HUES48 (cell line): ENCODE measurements around the gene SYT6.

Experiments used
- H3K27ac ChIP-seq: one replicate; pipeline ENCODE4 v1.7.0; 2013; ENCODE audit warnings: low read depth, low read length, inconsistent platforms
- H3K27me3 ChIP-seq: 2 replicates; pipeline ENCODE4 v1.6.1; 2013; ENCODE audit warnings: mild to moderate bottlenecking, low read length; ENCODE audit not compliant: control insufficient read depth, insufficient read depth
- H3K36me3 ChIP-seq: 2 replicates; pipeline ENCODE4 v1.6.1; 2013; ENCODE audit warnings: low read length; ENCODE audit not compliant: control insufficient read depth, insufficient read depth
- H3K4me1 ChIP-seq: 2 replicates; pipeline ENCODE4 v1.6.1; 2013; ENCODE audit warnings: mild to moderate bottlenecking, low read length; ENCODE audit not compliant: control insufficient read depth, insufficient read depth
- H3K4me3 ChIP-seq: 2 replicates; pipeline ENCODE4 v1.5.1; 2013; ENCODE audit warnings: mild to moderate bottlenecking, low read depth, low read length
- H3K9ac ChIP-seq: 2 replicates; pipeline ENCODE4 v1.6.1; 2013; ENCODE audit warnings: mild to moderate bottlenecking, low read depth, low read length, moderate library complexity
- H3K9me3 ChIP-seq: 2 replicates; pipeline ENCODE4 v1.6.1; 2013; ENCODE audit warnings: low read length; ENCODE audit not compliant: control insufficient read depth, insufficient read depth

The SYT6 gene

GRCh38 chr1:114154146-114154962, 685 bp upstream of the SYT6 start:
- peaks cover 17% of the 10 kb centered on the region for H3K36me3 ChIP-seq
- H3K27me3 ChIP-seq, result peaks cover 30% of the 10 kb centered on the region
- H3K9ac ChIP-seq, result no peak overlapping the region
- H3K4me3 ChIP-seq, result peak overlapping the region; percentile 87
- H3K9me3 ChIP-seq, result no peaks in the 10 kb centered on the region
- no peak overlapping the region for H3K27ac ChIP-seq
- peaks cover 44% of the 10 kb centered on the region for H3K4me1 ChIP-seq

DNA sequence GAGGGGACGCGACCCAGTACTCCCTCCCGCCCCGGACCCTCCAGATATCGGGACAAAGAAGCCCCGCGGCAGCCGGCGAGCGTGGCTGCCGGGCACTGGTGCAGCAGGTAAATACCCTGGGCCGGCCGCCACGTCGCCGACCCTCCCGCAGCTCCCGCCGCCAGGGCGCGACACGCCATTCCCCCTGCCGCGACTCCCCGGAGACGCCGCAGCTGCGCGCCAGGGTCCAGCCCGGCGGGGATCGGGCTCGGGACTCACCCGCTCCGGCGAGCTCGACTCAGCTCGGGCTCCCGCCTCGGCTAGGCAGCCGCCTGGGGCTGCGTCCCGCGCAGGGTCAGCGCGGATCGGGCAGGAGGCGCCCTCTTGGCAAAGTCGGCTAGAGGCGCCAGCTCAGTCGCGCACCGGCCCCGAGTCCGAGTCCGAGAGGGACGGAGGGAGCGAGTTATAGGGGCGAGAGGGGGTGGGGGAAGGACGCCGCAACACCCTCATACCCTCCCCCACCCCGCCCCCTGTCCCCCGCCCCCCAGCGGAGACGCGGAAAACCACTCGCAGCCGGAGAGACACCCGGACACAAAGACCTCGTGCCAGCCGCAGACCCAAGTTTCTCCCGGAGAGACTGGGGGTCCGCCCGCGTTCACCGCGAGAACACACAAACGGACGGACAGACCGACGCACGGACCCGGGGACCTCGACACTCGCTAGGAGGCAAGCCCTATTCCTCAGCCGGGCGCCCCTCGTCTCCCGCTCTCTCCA, 985 bp downstream of the SYT6 start:
- Histone ChIP-seq H3K27ac (no peak overlapping the region), H3K9me3 (no peaks in the 10 kb centered on the region), H3K36me3 (peaks cover 34% of the 10 kb centered on the region), H3K9ac (peak overlapping the region; percentile 79), H3K4me1 (peaks cover 59% of the 10 kb centered on the region), H3K4me3 (peak overlapping the region; percentile 87), H3K27me3 (peaks cover 30% of the 10 kb centered on the region)

DNA sequence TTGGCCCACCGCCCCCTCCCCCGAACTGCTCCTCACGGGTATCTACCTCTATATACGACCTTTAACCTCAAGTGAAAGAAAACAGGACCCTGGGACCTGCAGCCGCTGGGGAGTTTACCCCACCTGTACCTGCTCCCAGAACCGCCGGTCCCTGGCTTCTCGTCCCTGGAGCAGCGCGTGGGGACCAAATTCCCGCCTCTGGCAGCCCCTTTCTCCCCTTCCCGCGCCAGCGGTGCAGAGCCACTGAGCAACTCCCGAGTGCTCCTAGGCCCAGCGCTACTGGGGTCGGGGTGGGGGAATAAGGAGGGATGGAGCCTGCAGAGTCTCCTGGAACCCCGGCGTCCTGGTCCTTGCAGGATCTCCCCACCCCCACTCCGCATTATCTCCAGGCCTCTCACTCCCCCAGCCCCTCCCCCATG, 1.6 kb downstream of the SYT6 start:
- Histone ChIP-seq H3K9ac (no peak overlapping the region), H3K27ac (no peak overlapping the region), H3K36me3 (peaks cover 39% of the 10 kb centered on the region), H3K4me1 (peaks cover 65% of the 10 kb centered on the region), H3K27me3 (peaks cover 30% of the 10 kb centered on the region), H3K4me3 (peak overlapping the region; percentile 87), H3K9me3 (no peaks in the 10 kb centered on the region)

GRCh38 chr1:114150016-114150415, 3.7 kb downstream of the SYT6 start:
- Histone ChIP-seq H3K36me3 (peaks cover 55% of the 10 kb centered on the region), H3K27me3 (peaks cover 21% of the 10 kb centered on the region), H3K9me3 (no peaks in the 10 kb centered on the region), H3K9ac (no peak overlapping the region), H3K4me3 (peak overlapping the region; percentile 87), H3K27ac (no peak overlapping the region), H3K4me1 (peaks cover 77% of the 10 kb centered on the region)

DNA sequence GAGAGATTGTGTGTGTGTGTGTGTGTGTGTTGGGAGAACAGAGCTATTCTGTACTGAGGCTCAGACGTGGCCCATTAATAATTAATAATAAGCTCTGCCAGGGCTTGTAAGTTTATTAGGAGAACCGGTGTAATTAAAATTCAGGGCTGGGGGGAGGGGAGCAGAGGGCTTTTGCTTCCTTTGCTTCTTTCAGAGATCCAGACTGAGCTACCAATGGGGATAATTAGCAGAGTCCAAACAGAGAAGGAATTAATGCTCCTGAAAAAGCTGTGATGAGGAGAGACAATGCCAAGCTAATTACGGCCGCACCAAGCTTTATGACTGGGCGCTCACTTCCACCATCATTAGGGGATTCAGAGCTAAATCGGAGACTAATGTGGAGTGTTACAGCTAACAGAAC, 4.5 kb downstream of the SYT6 start:
- Histone ChIP-seq H3K27me3 (peaks cover 12% of the 10 kb centered on the region), H3K4me1 (peaks cover 69% of the 10 kb centered on the region), H3K36me3 (peaks cover 62% of the 10 kb centered on the region), H3K9ac (no peak overlapping the region), H3K4me3 (no peak overlapping the region), H3K27ac (no peak overlapping the region), H3K9me3 (no peaks in the 10 kb centered on the region)

DNA sequence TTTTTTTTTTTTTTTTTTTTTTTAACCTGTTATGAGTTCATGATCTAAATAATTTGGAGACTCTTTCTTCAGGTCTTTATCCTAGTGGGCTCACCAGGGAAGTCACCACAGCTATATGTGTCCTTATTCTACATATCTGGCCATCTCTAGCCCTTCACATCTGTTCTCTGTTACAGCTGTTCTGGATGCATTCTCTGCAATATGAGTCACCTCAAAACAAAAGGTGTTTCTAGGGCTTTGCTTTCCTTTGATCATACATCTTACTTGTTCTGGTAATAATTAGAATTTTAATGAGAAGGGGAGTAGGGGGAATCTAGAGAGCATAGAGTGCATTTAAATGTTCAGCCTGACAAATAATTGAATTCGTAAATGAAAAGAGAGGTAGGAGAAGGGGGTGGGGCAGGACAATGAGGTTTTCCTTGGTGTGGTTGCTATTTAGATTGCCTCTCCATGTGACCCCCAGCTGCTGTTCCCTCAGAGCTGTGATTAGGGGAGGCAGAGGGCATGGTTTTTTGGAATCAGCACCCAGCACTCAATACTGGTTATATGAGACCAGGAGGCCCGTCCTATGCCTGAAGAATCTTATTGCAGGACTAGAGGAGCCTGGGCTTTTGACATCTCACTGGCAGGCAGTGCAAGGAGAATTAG, 8.0 kb downstream of the SYT6 start:
- no peaks in the 10 kb centered on the region for H3K9me3 ChIP-seq
- H3K4me3 ChIP-seq, result no peak overlapping the region
- H3K27me3 ChIP-seq, result no peaks in the 10 kb centered on the region
- H3K9ac ChIP-seq, result no peak overlapping the region
- H3K4me1 ChIP-seq, result peaks cover 54% of the 10 kb centered on the region
- peaks cover 80% of the 10 kb centered on the region for H3K36me3 ChIP-seq
- H3K27ac ChIP-seq, result peak overlapping the region; percentile 73

GRCh38 chr1:114144016-114144415, 9.7 kb downstream of the SYT6 start:
- no peaks in the 10 kb centered on the region for H3K9me3 ChIP-seq
- H3K36me3 ChIP-seq, result peaks cover 80% of the 10 kb centered on the region
- no peak overlapping the region for H3K27ac ChIP-seq
- peaks cover 38% of the 10 kb centered on the region for H3K4me1 ChIP-seq
- H3K9ac ChIP-seq, result no peak overlapping the region
- no peaks in the 10 kb centered on the region for H3K27me3 ChIP-seq
- no peak overlapping the region for H3K4me3 ChIP-seq

DNA sequence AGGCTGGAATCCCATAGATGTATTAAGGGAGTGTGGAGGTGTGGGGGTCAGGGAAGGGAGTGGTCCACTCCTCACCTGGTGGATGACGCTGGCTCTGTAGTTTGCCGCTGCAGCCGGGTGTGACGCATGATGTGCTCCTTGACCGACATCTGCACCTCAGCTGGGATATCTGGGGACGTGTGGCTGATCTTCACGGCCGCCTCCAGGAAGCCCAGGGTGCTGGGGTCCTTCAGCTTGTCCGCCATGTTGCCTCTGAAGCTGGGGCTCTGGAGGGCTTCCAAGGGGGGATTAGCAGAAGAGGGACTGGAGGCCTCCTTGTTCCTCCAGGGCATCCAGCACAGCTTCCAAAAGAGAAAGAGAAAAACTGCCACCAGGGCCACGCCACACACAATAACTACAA, 14.1 kb downstream of the SYT6 start:
- Histone ChIP-seq H3K36me3 (peaks cover 86% of the 10 kb centered on the region), H3K27me3 (no peaks in the 10 kb centered on the region), H3K9me3 (no peaks in the 10 kb centered on the region), H3K27ac (no peak overlapping the region), H3K4me1 (no peaks in the 10 kb centered on the region; the same call in 1 of the 2 replicates), H3K4me3 (no peak overlapping the region), H3K9ac (no peak overlapping the region)

DNA sequence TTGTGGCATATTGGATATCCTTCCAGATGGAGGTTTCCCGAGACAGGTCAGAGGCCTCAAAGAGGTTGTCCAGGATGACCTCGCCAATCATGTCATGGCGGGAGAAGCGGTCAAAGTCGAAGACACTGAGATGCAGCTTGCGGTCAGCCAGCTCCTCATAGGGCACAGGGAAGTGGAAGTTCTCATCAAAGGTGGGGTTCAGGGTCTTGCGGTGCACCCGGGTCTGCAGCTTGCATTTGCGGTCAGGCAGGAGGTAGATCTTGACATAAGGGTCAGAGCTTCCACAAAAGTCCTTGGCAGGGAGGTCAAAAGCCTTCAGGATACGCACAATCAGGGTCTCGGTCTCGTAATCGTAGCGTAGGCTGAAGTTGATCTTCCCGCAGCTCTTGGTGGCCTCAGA, 16.2 kb downstream of the SYT6 start:
- H3K4me3 ChIP-seq, result no peak overlapping the region

GRCh38 chr1:114135786-114136185, 17.9 kb downstream of the SYT6 start:
- no peaks in the 10 kb centered on the region for H3K9me3 ChIP-seq
- no peak overlapping the region for H3K27ac ChIP-seq
- H3K4me1 ChIP-seq, result no peaks in the 10 kb centered on the region; the same call in 1 of the 2 replicates
- no peak overlapping the region for H3K9ac ChIP-seq
- H3K27me3 ChIP-seq, result no peaks in the 10 kb centered on the region
- no peak overlapping the region for H3K4me3 ChIP-seq
- peaks cover 100% of the 10 kb centered on the region for H3K36me3 ChIP-seq

More for the DNA sequence above, 16.2 kb downstream of the SYT6 start:
- Histone ChIP-seq H3K27ac (no peak overlapping the region), H3K4me1 (no peaks in the 10 kb centered on the region; the same call in 1 of the 2 replicates), H3K36me3 (peaks cover 100% of the 10 kb centered on the region), H3K27me3 (no peaks in the 10 kb centered on the region), H3K9ac (no peak overlapping the region), H3K9me3 (no peaks in the 10 kb centered on the region)
